Progenitor cell of endocrine pancreas (in vitro differentiated cells): Measurements from ENCODE around the gene MCM3AP. TPM values are rescaled to one million over a fixed set of nuclear protein-coding genes. Genes with fewer than 3 reads are reported as not detected.
A peak's percentile ranks its signal among the peaks of the same experiment; 100 is the strongest.

Experiments
- DNase-seq: peaks from one replicate; pipeline ENCODE4 v3.0.0; 2021; ENCODE audit warnings: low spot score; ENCODE audit not compliant: unreplicated experiment
- H3K27ac Mint-ChIP-seq: 2 replicates; pipeline ENCODE4 v1.8.0; 2021; ENCODE audit warnings: mild to moderate bottlenecking, moderate library complexity, mixed read lengths
- H3K27me3 Mint-ChIP-seq: 2 replicates; pipeline ENCODE4 v1.8.0; 2021; ENCODE audit warnings: mixed read lengths
- H3K36me3 Mint-ChIP-seq: 2 replicates; pipeline ENCODE4 v1.8.0; 2022; ENCODE audit warnings: mixed read lengths; ENCODE audit not compliant: insufficient read depth
- H3K4me1 Mint-ChIP-seq: 2 replicates; pipeline ENCODE4 v1.8.0; 2021; ENCODE audit warnings: low read depth, mixed read lengths
- H3K4me3 Mint-ChIP-seq: 2 replicates; pipeline ENCODE4 v1.8.0; 2021; ENCODE audit warnings: low read depth, mild to moderate bottlenecking, moderate library complexity, mixed read lengths
- H3K9me3 Mint-ChIP-seq: 2 replicates; pipeline ENCODE4 v1.8.0; 2021; ENCODE audit warnings: low read depth, mixed read lengths
- total RNA-seq: library from RNA; stranded (reverse); gene quantifications from 2 replicates; pipeline ENCODE4 v1.2.1, GENCODE V29; 2021
- TF ChIP-seq, protein P1 (sequence below): fragments of 200-600 bp; sonication (generic); IDR thresholded peaks from one replicate; pipeline ENCODE4 v1.5.0; 2021; ENCODE audit warnings: antibody characterized with exemption, mild to moderate bottlenecking; ENCODE audit not compliant: unreplicated experiment

Gene MCM3AP
- total RNA-seq, 1 donor from 2014 or later = 131 TPM

DNA sequence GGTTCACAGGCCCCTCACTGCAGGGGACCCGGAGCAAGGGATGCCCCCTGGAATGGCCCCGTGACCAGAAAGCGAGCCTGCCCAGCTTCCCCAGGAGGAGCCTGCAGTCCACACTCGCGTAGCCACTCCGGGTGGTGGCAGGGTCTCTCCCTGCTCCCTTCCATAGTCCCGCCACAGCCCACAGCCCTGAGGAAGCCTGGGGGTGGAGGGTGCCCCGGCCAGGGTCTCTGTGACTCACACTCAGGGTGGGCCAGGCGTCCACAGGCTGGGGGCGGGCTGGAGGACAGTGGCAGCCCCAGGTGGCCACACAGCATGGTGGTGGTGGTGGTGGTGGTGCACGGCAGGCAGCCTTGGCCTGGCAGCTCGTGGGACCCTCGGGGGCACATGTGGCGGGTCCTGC, 16.3 kb upstream of the MCM3AP start:
- H3K27me3 Mint-ChIP-seq = no peaks in the 10 kb centered on the region
- H3K27ac Mint-ChIP-seq = no peak overlapping the region
- no peak for DNase-seq
- H3K36me3 Mint-ChIP-seq = peaks cover 24% of the 10 kb centered on the region
- no peak overlapping the region for H3K4me3 Mint-ChIP-seq
- no peaks in the 10 kb centered on the region for H3K9me3 Mint-ChIP-seq
- H3K4me1 Mint-ChIP-seq = no peaks in the 10 kb centered on the region
- TF ChIP-seq, protein P1, sequence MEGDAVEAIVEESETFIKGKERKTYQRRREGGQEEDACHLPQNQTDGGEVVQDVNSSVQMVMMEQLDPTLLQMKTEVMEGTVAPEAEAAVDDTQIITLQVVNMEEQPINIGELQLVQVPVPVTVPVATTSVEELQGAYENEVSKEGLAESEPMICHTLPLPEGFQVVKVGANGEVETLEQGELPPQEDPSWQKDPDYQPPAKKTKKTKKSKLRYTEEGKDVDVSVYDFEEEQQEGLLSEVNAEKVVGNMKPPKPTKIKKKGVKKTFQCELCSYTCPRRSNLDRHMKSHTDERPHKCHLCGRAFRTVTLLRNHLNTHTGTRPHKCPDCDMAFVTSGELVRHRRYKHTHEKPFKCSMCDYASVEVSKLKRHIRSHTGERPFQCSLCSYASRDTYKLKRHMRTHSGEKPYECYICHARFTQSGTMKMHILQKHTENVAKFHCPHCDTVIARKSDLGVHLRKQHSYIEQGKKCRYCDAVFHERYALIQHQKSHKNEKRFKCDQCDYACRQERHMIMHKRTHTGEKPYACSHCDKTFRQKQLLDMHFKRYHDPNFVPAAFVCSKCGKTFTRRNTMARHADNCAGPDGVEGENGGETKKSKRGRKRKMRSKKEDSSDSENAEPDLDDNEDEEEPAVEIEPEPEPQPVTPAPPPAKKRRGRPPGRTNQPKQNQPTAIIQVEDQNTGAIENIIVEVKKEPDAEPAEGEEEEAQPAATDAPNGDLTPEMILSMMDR = no peak

DNA sequence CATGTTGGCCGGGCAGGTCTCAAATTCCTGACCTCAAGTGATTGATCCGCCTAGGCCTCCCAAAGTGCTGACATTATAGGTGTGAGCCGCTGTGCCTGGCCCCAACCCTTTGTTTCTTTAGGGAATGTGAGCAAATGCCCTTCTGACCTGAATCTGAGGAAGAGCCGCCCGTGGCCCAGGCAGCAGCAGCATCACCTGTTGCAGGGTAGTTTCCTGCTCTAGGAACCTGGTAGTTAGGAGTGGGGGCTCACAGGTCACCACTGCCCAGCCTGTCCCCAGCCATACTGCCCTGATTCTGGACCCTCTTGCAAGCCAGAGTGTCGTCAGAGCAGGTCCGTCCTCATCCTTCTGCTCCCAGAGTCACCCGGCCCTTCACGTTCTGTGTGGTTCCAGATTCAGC, 13.8 kb upstream of the MCM3AP start:
- peaks cover 15% of the 10 kb centered on the region for H3K36me3 Mint-ChIP-seq
- DNase-seq = no peak
- H3K27ac Mint-ChIP-seq = peak overlapping the region; percentile 20
- no peaks in the 10 kb centered on the region for H3K4me1 Mint-ChIP-seq
- TF ChIP-seq, protein P1 = no peak
- H3K27me3 Mint-ChIP-seq = no peaks in the 10 kb centered on the region
- H3K4me3 Mint-ChIP-seq = no peak overlapping the region
- H3K9me3 Mint-ChIP-seq = no peaks in the 10 kb centered on the region

DNA sequence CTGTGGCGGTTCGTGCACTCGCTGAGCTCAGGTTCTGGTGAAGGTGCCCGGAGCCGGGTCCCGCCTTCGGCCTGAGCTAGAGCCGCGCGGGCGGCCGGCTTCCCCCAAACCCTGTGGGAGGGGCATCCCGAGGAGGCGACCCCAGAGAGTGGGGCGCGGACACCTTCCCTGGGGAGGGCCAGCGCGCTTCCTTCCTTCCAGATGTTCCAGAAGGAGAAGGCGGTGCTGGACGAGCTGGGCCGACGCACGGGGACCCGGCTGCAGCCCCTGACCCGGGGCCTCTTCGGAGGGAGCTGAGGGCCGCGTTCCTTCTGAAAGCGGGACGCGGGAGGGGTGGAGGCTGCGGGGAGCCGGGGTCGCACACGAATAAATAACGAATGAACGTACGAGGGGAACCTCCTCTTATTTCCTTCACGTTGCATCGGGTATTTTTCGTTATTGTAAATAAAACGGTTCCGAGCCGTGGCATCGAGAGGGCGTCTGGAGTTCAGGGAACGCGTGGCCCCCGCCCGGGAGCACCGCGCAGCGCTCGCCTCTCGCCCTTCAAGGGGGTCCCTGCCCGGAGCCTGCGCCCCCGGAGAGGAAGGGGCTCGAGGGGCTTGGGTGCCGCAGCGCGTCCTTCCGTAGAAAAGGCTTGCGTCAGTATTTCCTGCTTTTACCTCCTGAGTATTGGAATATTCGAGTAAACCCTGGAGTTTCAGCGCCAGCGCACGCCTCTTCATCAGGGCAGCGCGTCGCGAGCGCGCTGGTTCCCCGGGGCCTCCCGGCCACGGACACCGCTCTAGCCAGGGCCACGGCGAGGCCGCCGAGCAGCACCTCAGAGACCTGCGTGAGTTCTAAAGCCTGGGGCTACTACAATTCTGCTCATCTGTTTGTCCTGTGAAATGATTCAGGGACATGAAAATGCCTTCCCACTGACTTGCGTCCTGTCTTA, 12.2 kb upstream of the MCM3AP start:
- Mint-ChIP-seq H3K9me3 (no peaks in the 10 kb centered on the region), H3K4me1 (no peaks in the 10 kb centered on the region), H3K27ac (no peak overlapping the region), H3K36me3 (peaks cover 12% of the 10 kb centered on the region), H3K4me3 (peak overlapping the region; percentile 40), H3K27me3 (no peaks in the 10 kb centered on the region)
- no peak for DNase-seq
- TF ChIP-seq, protein P1 = no peak

DNA sequence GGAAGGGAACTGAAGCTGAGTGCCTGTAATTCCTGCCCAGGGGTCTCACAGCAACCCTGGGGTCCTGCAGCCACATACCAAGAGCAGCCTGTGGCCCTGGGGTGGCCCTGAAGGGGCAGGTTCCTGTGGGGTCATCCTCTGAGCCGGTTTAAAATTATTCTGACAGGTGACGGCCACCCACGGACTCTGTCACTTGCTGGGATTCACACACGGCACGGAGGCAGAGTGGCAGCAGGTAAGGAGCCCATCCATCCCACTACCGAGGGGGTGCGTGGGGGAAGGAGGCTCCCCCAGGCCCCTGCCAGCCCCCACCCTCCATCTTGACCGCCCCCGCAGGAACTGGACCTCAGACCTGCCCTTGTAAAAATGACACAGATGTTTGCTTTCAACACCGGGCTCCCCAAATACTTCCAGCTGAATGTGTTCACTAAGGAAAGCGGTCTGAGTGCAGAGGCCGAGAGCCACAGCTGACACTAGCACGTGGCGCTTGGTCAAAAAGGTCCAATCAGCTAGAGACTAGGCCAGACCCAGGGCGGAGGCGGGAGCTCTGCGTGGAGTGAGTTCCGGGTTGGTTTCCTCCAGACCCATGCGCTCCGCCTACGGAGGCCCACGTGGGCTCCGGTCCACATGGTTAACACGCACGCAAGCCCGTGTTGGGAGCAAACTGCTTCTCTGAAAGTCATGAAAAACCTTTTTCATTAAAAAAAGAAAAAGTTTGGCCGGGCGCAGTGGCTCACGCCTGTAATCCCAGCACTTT, 10.8 kb upstream of the MCM3AP start:
- no peak for DNase-seq
- peaks cover 21% of the 10 kb centered on the region for H3K36me3 Mint-ChIP-seq
- no peaks in the 10 kb centered on the region for H3K9me3 Mint-ChIP-seq
- H3K4me1 Mint-ChIP-seq = no peaks in the 10 kb centered on the region
- no peak overlapping the region for H3K4me3 Mint-ChIP-seq
- TF ChIP-seq, protein P1 = no peak
- H3K27me3 Mint-ChIP-seq = no peaks in the 10 kb centered on the region
- no peak overlapping the region for H3K27ac Mint-ChIP-seq

DNA sequence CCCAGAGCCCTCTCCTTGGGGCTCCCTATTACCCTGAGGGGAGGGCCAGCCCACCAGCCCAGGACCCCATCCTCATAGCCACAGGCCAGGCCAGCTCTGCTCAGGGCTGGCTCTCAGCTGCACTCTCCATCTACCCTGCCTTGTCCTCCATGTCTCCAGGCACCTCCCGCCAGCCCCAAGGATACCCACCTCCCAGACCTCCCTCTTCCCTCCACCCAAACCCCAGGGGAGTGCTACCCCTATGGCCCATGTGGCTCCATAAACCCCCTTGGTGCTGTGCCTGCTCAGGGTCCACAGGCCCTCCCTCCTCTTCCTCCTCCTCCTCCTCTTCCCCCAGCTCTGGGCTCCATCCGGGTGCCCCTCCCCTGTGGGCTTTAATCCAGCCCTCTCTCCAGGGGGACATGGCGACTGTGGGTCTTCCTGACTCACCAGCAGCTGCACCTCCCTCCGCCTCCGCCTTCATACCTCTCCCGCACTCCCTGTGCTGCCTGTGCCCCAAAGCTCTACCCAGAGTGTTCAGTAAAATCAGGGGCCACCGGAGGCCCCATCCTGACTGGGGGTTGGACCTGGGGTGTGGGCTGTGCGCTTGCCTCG, 9.9 kb upstream of the MCM3AP start:
- Mint-ChIP-seq H3K4me1 (no peaks in the 10 kb centered on the region), H3K4me3 (no peak overlapping the region), H3K36me3 (peaks cover 17% of the 10 kb centered on the region), H3K27ac (peak overlapping the region; percentile 20), H3K9me3 (no peaks in the 10 kb centered on the region), H3K27me3 (no peaks in the 10 kb centered on the region)
- TF ChIP-seq, protein P1 = no peak
- no peak for DNase-seq
